Psoas muscle (tissue), 8 donors: ENCODE data around the gene CDC42BPA. TPM values are rescaled to one million over a fixed set of nuclear protein-coding genes. Genes with fewer than 3 reads are reported as not detected.
A peak's percentile ranks its signal among the peaks of the same experiment; 100 is the strongest.

Experiments
- ATAC-seq, 4 donors: fragments of 200-7000 bp; cut with Tn5 transposase; one replicate each; pipeline ENCODE4 v1.9.1; 2020; ENCODE audit warnings: moderate library complexity in 3 of 4, mild to moderate bottlenecking in 2 of 4
- DNase-seq, 2 donors: peaks; one replicate each; pipeline ENCODE4 v3.0.0-alpha.2; 2020
- H3K27ac ChIP-seq: fragments of 200-600 bp; one replicate; pipeline ENCODE4 v1.8.0; 2022
- H3K27me3 ChIP-seq, 3 donors: fragments of 200-600 bp in 1 of 3; one replicate each; pipeline versions ENCODE4 v1.6.1 to v1.8.0; 2013 to 2022; ENCODE audit warnings: low read length in 2 of 3, mild to moderate bottlenecking in 2 of 3, moderate library complexity in 1 of 3; ENCODE audit not compliant: insufficient read depth in 3 of 3
- H3K36me3 ChIP-seq, 2 donors: fragments of 200-600 bp in 1 of 2; one replicate each; pipeline versions ENCODE4 v1.6.1 to v1.8.0; 2013 to 2022; ENCODE audit warnings: low read depth in 1 of 2, mild to moderate bottlenecking in 1 of 2, moderate library complexity in 1 of 2; ENCODE audit not compliant: insufficient read depth in 1 of 2
- H3K4me1 ChIP-seq: fragments of 200-600 bp; one replicate; pipeline ENCODE4 v1.8.0; 2022
- H3K4me3 ChIP-seq: fragments of 200-600 bp; one replicate; pipeline ENCODE4 v1.8.0; 2022; ENCODE audit warnings: mild to moderate bottlenecking
- H3K9me3 ChIP-seq: fragments of 200-600 bp; one replicate; pipeline ENCODE4 v1.8.0; 2022
- CTCF ChIP-seq: fragments of 200-600 bp; IDR thresholded peaks from one replicate; pipeline ENCODE4 v1.8.0; 2022; ENCODE audit warnings: antibody characterized with exemption
- WGBS, 3 donors: extraction: QIAGEN DNeasy Blood & Tissue Kit; methylation state at CpG; one replicate each; pipeline versions ENCODE4 v1.1.6 to v1.1.7; 2013; 5-methylcytosine and 5-hydroxymethylcytosine counted together
- intact Hi-C, 2 donors: fragments of 100-400 bp; cut with DNase I; formaldehyde crosslinking; loops; one replicate each; pipeline versions ENCODE4 v1.11.0 to v1.14.2; 2022
- polyA plus RNA-seq, 3 donors: library from polyadenylated mRNA; stranded (reverse); fragments of 200-250 nt; gene quantifications; one replicate each; pipeline ENCODE4 v1.2.3, GENCODE V29; 2013
- total RNA-seq, 4 donors: library from RNA; stranded (reverse); fragmentation: NEBNext Ultra II Directional in 2 of 4; extraction: Animal tissue kit (Norgen Biotek cat#: 25700) in 2 of 4; gene quantifications; one replicate each; pipeline versions ENCODE4 v1.2.1 to v1.2.4, GENCODE V29; 2021 to 2023
- donor health status: healthy with polysubstance abuse.
- donor health status: DM: no; HTN: no; CAD: no; lungs with moderate emphysema.
- donor health status: Bipolar disorder and iron deficiency.
- donor health status: healthy.
- donor health status: DM: yes; HTN: yes; CAD: no.
- donor health status: DM: no; HTN: no; CAD: no.
- donor health status: DM: no; HTN: no; CAD: no.
- donor health status: DM: yes; HTN: yes; CAD: no.

CDC42BPA gene
- total and polyA plus RNA-seq, 7 donors = 5.3 to 23.0 (median 15.7) TPM

GRCh38 chr1:226975259-226976250 is 342.7 kb downstream of the CDC42BPA start:
- peaks cover 69% of the 10 kb centered on the region for H3K4me1 ChIP-seq
- intact Hi-C loops = no loop called here
- WGBS, 3 donors = 51 to 57% (median 54%) methylated on average over 25 to 28 of the region's 32 CpGs

GRCh38 chr1:226974544-226975258 is 343.6 kb downstream of the CDC42BPA start:
- H3K27ac ChIP-seq = peak overlapping the region; percentile 95
- peak; percentile 72 to 86 for DNase-seq
- intact Hi-C loops = no loop called here
- 23 to 31% (median 30%) methylated on average over 13 to 14 of the region's 14 CpGs for WGBS, 3 donors
- H3K27me3 ChIP-seq = no peaks in the 10 kb centered on the region
- peak overlapping the region; percentile 46 for H3K4me3 ChIP-seq
- no peak for TF ChIP-seq CTCF
- H3K36me3 ChIP-seq = peaks cover 0 to 17% of the 10 kb centered on the region in 2 donors
- H3K9me3 ChIP-seq = peaks cover 6% of the 10 kb centered on the region
- ATAC-seq = peak; percentile 52 to 61 (median 60)
- H3K4me1 ChIP-seq = peaks cover 68% of the 10 kb centered on the region

More at GRCh38 chr1:226975259-226976250, 342.7 kb downstream of the CDC42BPA start:
- DNase-seq = peak in 1 of 2 donors; percentile 58
- Histone ChIP-seq H3K4me3 (peak overlapping the region; percentile 46), H3K36me3 (peaks cover 0 to 15% of the 10 kb centered on the region in 2 donors), H3K27ac (peak overlapping the region; percentile 95), H3K9me3 (peaks cover 6% of the 10 kb centered on the region), H3K27me3 (no peaks in the 10 kb centered on the region)
- TF ChIP-seq CTCF = no peak
- ATAC-seq = peak in 3 of 4 donors; percentile 3 to 4 (median 3)

- peaks cover 6% of the 10 kb centered on the region for H3K9me3 ChIP-seq
- H3K36me3 ChIP-seq = peaks cover 0 to 20% of the 10 kb centered on the region in 2 donors
- peak overlapping the region; percentile 46 for H3K4me3 ChIP-seq
- intact Hi-C loops = loop anchor here in 1 of 2 donors (2.0 kb wide), 1 partner anchor 31 kb away; no protein-coding TSS in a partner anchor
- peak overlapping the region; percentile 95 for H3K27ac ChIP-seq
- peak; percentile 73 to 81 for DNase-seq
- TF ChIP-seq CTCF = no peak
- no peaks in the 10 kb centered on the region for H3K27me3 ChIP-seq
- peaks cover 68% of the 10 kb centered on the region for H3K4me1 ChIP-seq
- WGBS, 3 donors = 19 to 24% (median 21%) methylated on average over 11 of the region's 11 CpGs
- ATAC-seq = peak; percentile 49 to 71 (median 62)
These were observed 344.3 kb downstream of the CDC42BPA start for GRCh38 chr1:226973898-226974543.

GRCh38 chr1:226973371-226973897 is 344.9 kb downstream of the CDC42BPA start:
- no peak for TF ChIP-seq CTCF
- peaks cover 6% of the 10 kb centered on the region for H3K9me3 ChIP-seq
- ATAC-seq = peak; percentile 65 to 83 (median 72)
- WGBS, 3 donors = 25 to 47% (median 34%) methylated on average over 5 of the region's 5 CpGs
- peaks cover 0 to 19% of the 10 kb centered on the region in 2 donors for H3K36me3 ChIP-seq
- peak; percentile 73 to 81 for DNase-seq
- intact Hi-C loops = loop anchor here in 1 of 2 donors (2.0 kb wide), 1 partner anchor 31 kb away; no protein-coding TSS in a partner anchor
- peaks cover 72% of the 10 kb centered on the region for H3K4me1 ChIP-seq
- H3K27me3 ChIP-seq = no peaks in the 10 kb centered on the region
- peak overlapping the region; percentile 95 for H3K27ac ChIP-seq
- peak overlapping the region; percentile 46 for H3K4me3 ChIP-seq
